ENCODE measurements around the gene ZNRF2.

Gene ZNRF2

GRCh38 chr7:30363778-30364563 is 79.6 kb downstream of the ZNRF2 start:
- TF ChIP-seq POLR2A (IDR thresholded peaks at IDR 0.05; ENCODE audit: low read depth, low read length) (no peak), SPI1 (IDR thresholded peaks at IDR 0.05; ENCODE audit: low read depth, low read length) (no peak), POU2F2 (IDR thresholded peaks at IDR 0.05; ENCODE audit: low read depth, low read length) (no peak), POLR2AphosphoS5 (IDR thresholded peaks at IDR 0.05; ENCODE audit: low read depth, low read length) (no peak), TAF1 (IDR thresholded peaks at IDR 0.05; ENCODE audit: low read depth, low read length) (no peak), PAX5 (IDR thresholded peaks at IDR 0.05; ENCODE audit: insufficient read depth, low read length, severe bottlenecking) (no peak)
- FAIRE-seq (peak; percentile 91), DNase-seq (ENCODE audit: insufficient read length, low spot score) (no peak)

DNA sequence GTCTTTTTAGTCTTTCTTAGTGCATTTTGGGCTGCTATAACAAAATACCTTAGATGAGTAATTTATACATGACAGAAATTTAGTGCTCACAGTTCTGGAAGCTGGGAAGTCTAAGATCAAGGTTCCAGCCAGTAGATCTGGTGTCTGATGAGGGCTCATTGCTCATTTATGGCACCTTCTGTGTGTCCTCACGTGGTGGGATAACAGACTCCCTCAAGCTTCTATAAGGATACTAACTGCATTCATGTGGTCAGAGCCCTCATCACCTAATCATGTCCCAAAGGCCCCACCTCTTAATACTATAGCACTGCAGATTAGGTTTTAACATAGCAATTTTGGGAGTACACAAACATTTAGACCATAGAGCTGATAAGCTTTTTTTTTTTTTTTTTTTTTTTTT is 80.4 kb downstream of the ZNRF2 start:
- FAIRE-seq, result no peak
- DNase-seq (ENCODE audit: insufficient read length, low spot score), result no peak
- no peak for TF ChIP-seq POLR2A (IDR thresholded peaks at IDR 0.05; ENCODE audit: low read depth, low read length)
- no peak for TF ChIP-seq POU2F2 (IDR thresholded peaks at IDR 0.05; ENCODE audit: low read depth, low read length)
- TF ChIP-seq SPI1 (IDR thresholded peaks at IDR 0.05; ENCODE audit: low read depth, low read length), result no peak
- no peak for TF ChIP-seq POLR2AphosphoS5 (IDR thresholded peaks at IDR 0.05; ENCODE audit: low read depth, low read length)
- TF ChIP-seq TAF1 (IDR thresholded peaks at IDR 0.05; ENCODE audit: low read depth, low read length), result no peak
- no peak for TF ChIP-seq PAX5 (IDR thresholded peaks at IDR 0.05; ENCODE audit: insufficient read depth, low read length, severe bottlenecking)

- FAIRE-seq (no peak), DNase-seq (ENCODE audit: insufficient read length, low spot score) (no peak)
- TF ChIP-seq PAX5 (IDR thresholded peaks at IDR 0.05; ENCODE audit: insufficient read depth, low read length, severe bottlenecking) (no peak), SPI1 (IDR thresholded peaks at IDR 0.05; ENCODE audit: low read depth, low read length) (no peak), POU2F2 (IDR thresholded peaks at IDR 0.05; ENCODE audit: low read depth, low read length) (no peak), POLR2AphosphoS5 (IDR thresholded peaks at IDR 0.05; ENCODE audit: low read depth, low read length) (no peak), TAF1 (IDR thresholded peaks at IDR 0.05; ENCODE audit: low read depth, low read length) (no peak), POLR2A (IDR thresholded peaks at IDR 0.05; ENCODE audit: low read depth, low read length) (no peak)
These were observed 81.2 kb downstream of the ZNRF2 start for GRCh38 chr7:30365621-30366020.

GRCh38 chr7:30366606-30367005 is 82.2 kb downstream of the ZNRF2 start:
- FAIRE-seq (no peak), DNase-seq (ENCODE audit: insufficient read length, low spot score) (no peak)
- TF ChIP-seq SPI1 (IDR thresholded peaks at IDR 0.05; ENCODE audit: low read depth, low read length) (no peak), POLR2A (IDR thresholded peaks at IDR 0.05; ENCODE audit: low read depth, low read length) (no peak), POLR2AphosphoS5 (IDR thresholded peaks at IDR 0.05; ENCODE audit: low read depth, low read length) (no peak), PAX5 (IDR thresholded peaks at IDR 0.05; ENCODE audit: insufficient read depth, low read length, severe bottlenecking) (no peak), POU2F2 (IDR thresholded peaks at IDR 0.05; ENCODE audit: low read depth, low read length) (no peak), TAF1 (IDR thresholded peaks at IDR 0.05; ENCODE audit: low read depth, low read length) (no peak)

DNA sequence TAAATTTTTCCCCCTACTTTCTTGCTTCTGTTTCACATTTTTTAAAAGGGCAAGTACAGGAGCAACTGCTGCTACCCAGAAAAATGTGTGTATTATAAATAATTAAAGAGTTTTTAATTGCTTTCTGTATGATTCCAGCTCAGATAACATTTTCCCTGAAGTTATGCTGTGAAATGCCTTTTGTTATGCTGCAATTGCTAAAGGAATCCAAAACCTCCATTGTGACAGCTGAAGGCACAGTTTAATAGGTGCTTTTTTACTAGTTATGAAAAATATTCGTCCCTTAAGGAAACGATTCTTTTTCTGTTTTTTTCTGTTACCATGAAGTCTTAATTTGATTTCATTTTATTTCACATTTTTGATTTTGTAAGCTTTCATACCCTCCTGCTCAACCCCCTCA is 83.2 kb downstream of the ZNRF2 start:
- TF ChIP-seq POU2F2 (IDR thresholded peaks at IDR 0.05; ENCODE audit: low read depth, low read length), result no peak
- no peak for TF ChIP-seq TAF1 (IDR thresholded peaks at IDR 0.05; ENCODE audit: low read depth, low read length)
- no peak for TF ChIP-seq POLR2AphosphoS5 (IDR thresholded peaks at IDR 0.05; ENCODE audit: low read depth, low read length)
- TF ChIP-seq SPI1 (IDR thresholded peaks at IDR 0.05; ENCODE audit: low read depth, low read length), result no peak
- no peak for TF ChIP-seq POLR2A (IDR thresholded peaks at IDR 0.05; ENCODE audit: low read depth, low read length)
- TF ChIP-seq PAX5 (IDR thresholded peaks at IDR 0.05; ENCODE audit: insufficient read depth, low read length, severe bottlenecking), result no peak
- FAIRE-seq (no peak), DNase-seq (ENCODE audit: insufficient read length, low spot score) (no peak)

DNA sequence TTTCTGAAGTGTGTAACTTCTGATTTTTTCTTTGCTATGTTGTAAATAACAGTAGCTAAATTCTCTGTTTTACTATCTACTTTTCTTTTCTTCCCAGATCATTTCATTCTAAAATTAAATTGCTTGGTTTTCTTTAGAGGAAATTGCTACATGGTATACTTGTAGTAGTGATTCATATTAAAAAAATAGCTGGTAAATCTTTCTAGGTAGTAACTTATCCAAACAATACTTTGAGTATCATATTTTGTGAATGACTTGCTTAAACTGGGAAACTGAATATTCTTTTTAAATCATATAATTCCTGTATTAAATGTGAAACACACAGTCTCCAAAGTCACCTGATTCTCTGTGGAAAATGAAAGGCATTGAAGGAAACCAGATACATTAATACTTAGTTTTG is 85.5 kb downstream of the ZNRF2 start:
- no peak for DNase-seq (ENCODE audit: insufficient read length, low spot score)
- TF ChIP-seq SPI1 (IDR thresholded peaks at IDR 0.05; ENCODE audit: low read depth, low read length) (no peak), POLR2AphosphoS5 (IDR thresholded peaks at IDR 0.05; ENCODE audit: low read depth, low read length) (no peak), PAX5 (IDR thresholded peaks at IDR 0.05; ENCODE audit: insufficient read depth, low read length, severe bottlenecking) (no peak), POU2F2 (IDR thresholded peaks at IDR 0.05; ENCODE audit: low read depth, low read length) (no peak), TAF1 (IDR thresholded peaks at IDR 0.05; ENCODE audit: low read depth, low read length) (no peak), POLR2A (IDR thresholded peaks at IDR 0.05; ENCODE audit: low read depth, low read length) (no peak)
- no peak for FAIRE-seq

DNA sequence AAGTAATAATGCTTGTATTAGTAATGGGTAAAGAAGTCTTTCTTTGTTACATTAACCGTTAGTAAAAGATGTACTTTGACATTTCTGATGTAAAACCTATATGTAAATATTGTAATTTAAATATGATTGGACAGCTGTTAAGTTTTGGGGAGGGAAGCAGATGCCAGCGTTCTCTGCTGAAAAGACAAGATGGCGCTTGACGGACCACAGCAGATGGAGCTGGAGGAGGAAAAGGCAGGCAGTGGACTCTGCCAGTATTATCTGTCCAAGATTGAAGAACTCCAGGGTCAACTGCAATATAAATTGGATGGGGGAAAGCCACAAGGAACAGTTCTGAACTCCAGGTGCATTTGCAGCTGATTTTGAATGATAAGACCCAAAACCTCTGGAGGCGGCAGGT is 86.9 kb downstream of the ZNRF2 start:
- DNase-seq (ENCODE audit: insufficient read length, low spot score) (no peak), FAIRE-seq (no peak)
- no peak for TF ChIP-seq PAX5 (IDR thresholded peaks at IDR 0.05; ENCODE audit: insufficient read depth, low read length, severe bottlenecking)
- TF ChIP-seq TAF1 (IDR thresholded peaks at IDR 0.05; ENCODE audit: low read depth, low read length), result no peak
- no peak for TF ChIP-seq POLR2A (IDR thresholded peaks at IDR 0.05; ENCODE audit: low read depth, low read length)
- TF ChIP-seq POU2F2 (IDR thresholded peaks at IDR 0.05; ENCODE audit: low read depth, low read length), result no peak
- TF ChIP-seq SPI1 (IDR thresholded peaks at IDR 0.05; ENCODE audit: low read depth, low read length), result no peak
- no peak for TF ChIP-seq POLR2AphosphoS5 (IDR thresholded peaks at IDR 0.05; ENCODE audit: low read depth, low read length)

- TF ChIP-seq POU2F2 (IDR thresholded peaks at IDR 0.05; ENCODE audit: low read depth, low read length) (no peak), TAF1 (IDR thresholded peaks at IDR 0.05; ENCODE audit: low read depth, low read length) (no peak), PAX5 (IDR thresholded peaks at IDR 0.05; ENCODE audit: insufficient read depth, low read length, severe bottlenecking) (no peak)
- FAIRE-seq (no peak), DNase-seq (ENCODE audit: insufficient read length, low spot score) (no peak)
These were observed 93.9 kb downstream of the ZNRF2 start for GRCh38 chr7:30378275-30378674.

DNA sequence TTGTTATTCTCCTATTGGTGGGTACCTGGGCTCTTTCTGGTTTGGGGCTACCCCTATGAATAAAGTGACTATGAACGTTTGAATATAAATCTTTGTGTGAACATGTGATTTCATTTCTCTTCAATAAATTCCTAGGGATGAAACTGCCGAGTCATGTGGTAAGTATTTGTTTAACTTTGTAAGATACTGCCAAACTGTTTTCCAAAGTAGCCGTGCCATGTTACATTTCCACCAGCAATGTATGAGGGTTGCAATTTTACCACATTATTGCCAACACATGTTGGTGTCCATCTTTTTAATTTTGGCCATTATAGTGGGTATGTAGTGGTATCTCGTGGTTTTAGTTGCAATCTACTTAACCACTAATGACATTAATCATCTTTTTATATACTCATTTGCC is 94.7 kb downstream of the ZNRF2 start:
- DNase-seq (ENCODE audit: insufficient read length, low spot score) (no peak), FAIRE-seq (no peak)
- no peak for TF ChIP-seq POU2F2 (IDR thresholded peaks at IDR 0.05; ENCODE audit: low read depth, low read length)
- no peak for TF ChIP-seq POLR2A (IDR thresholded peaks at IDR 0.05; ENCODE audit: low read depth, low read length)
- TF ChIP-seq TAF1 (IDR thresholded peaks at IDR 0.05; ENCODE audit: low read depth, low read length), result no peak
- TF ChIP-seq POLR2AphosphoS5 (IDR thresholded peaks at IDR 0.05; ENCODE audit: low read depth, low read length), result no peak
- TF ChIP-seq PAX5 (IDR thresholded peaks at IDR 0.05; ENCODE audit: insufficient read depth, low read length, severe bottlenecking), result no peak
- TF ChIP-seq SPI1 (IDR thresholded peaks at IDR 0.05; ENCODE audit: low read depth, low read length), result no peak

Data from GM12891 (cell line).